Skeletal muscle cell (primary cell): ENCODE measurements around the gene NFS1.
"Not testable (repeated sequence)": the region's sequence is repeated elsewhere in the genome, so short reads cannot be mapped to it uniquely, and the experiment has no call there.

Experiments
- DNase-seq: peaks from one replicate; pipeline ENCODE4 v3.0.0-alpha.2; 2010; ENCODE audit warnings: low read depth
- H3K4me3 ChIP-seq: 2 replicates; pipeline ENCODE4 v1.5.1; 2011; ENCODE audit warnings: low read depth, mild to moderate bottlenecking, control low read depth, low read length, moderate library complexity

NFS1 gene

GRCh38 chr20:35699127-35699956 lies at the start of gene NFS1, which contains the start of gene ROMO1:
TSS of gene NFS1 (minus strand) at chr20:35699352. CDS start at chr20:35699288, 64 bp downstream.
TSS of gene ROMO1 (plus strand) at chr20:35699405. CDS start at chr20:35699633, 228 bp downstream.
- DNase-seq: peak; percentile 29
- peak within 1 kb of the TSS; percentile 98 for H3K4me3 ChIP-seq

GRCh38 chr20:35744492-35744841 lies 45.3 kb upstream of the NFS1 start:
- DNase-seq: not testable (repeated sequence)

GRCh38 chr20:35743693-35744491 lies 44.7 kb upstream of the NFS1 start:
- DNase-seq: no peak
- H3K4me3 ChIP-seq: no peak overlapping the region

More at GRCh38 chr20:35744492-35744841, 45.3 kb upstream of the NFS1 start:
- not testable (repeated sequence) for H3K4me3 ChIP-seq

GRCh38 chr20:35742741-35743523 lies 43.8 kb upstream of the NFS1 start:
- H3K4me3 ChIP-seq: peak overlapping the region; percentile 57
- no peak for DNase-seq

DNA sequence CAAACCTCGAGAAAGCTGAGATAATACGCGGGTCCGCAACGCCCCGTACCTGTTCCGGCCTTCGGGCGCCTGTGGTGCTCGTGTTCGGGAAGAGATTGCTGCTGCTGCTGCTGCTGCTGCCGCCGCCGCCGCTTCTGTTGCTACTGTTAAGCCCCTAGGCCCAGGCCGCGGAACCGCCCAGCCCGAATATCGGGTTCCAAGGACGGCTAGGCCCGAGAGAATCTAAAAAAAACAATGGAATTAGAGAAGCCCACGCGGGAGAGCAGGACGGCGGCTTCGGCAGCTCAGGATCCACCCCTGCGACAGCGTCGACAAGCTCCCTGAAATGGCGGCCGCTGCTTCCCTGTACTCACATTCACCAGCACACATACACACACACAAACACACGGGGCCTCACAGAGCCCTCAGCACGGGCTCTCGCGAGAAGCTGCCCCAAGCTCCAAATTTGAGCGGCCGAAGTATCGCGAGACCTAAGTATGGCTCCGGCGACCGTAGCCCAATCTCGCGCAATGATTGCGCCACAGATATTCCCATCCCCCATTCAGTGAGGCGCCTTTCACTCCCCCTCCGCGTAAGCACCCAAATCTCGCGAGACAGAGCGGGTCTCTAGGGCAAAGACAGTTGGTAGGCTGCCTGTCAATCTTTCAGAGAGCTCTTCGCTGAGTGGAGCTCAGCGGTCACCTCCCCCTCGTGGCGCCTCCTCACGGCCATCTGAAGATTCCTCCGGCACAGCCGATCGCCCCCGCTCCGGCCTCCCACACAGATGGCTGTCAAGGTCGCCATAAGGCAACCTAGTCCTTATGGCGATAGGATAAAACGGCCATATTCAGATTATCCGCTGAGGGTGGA lies 43.0 kb upstream of the NFS1 start, which contains the start of gene RBM39:
Gene RBM39, minus strand, starts transcription at position 369 of the 849 bp plus-strand sequence. CDS start 1,386 bp downstream, outside the sequence.
- H3K4me3 ChIP-seq: peak within 1 kb of the TSS; percentile 92
- DNase-seq: peak; percentile 100

- peak overlapping the region; percentile 92 for H3K4me3 ChIP-seq
- DNase-seq: no peak
These were observed 40.4 kb upstream of the NFS1 start for GRCh38 chr20:35739294-35740163.

DNA sequence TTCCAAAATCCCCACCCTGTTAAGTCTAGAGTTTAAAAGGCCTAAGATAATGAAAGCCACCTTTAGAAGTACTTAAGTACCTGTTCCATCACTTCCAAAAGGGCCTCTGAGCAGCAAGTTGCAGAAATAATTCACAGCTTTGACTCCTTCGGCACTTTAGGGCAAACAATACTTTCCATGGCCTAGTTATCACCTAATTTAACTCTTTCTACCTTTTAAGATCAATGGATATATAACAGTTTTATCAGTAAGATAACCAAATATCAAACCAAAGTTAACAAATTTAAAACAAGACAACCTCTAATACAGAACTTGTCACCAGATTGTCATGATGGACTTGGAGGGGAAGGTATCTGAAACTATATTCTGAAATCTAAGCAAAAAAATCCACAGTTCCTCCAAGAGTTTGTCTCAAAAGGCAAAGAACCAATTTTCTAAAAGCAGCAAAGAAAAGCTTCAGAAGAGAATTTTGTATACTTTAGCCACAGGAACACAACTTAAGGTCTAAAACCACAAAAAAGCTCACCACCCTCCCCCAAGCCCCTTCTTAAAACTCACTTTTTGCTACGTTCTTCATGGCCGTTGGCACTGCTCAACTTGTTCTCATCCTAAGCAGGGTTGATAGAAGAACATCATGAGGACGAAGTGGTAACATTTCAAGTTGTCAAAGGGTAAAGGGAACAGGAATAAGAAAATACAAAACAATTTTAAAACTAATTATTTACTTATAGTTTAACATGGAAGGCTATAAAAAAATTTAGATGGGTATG lies 39.4 kb upstream of the NFS1 start:
- no peak overlapping the region for H3K4me3 ChIP-seq
- no peak for DNase-seq

DNA sequence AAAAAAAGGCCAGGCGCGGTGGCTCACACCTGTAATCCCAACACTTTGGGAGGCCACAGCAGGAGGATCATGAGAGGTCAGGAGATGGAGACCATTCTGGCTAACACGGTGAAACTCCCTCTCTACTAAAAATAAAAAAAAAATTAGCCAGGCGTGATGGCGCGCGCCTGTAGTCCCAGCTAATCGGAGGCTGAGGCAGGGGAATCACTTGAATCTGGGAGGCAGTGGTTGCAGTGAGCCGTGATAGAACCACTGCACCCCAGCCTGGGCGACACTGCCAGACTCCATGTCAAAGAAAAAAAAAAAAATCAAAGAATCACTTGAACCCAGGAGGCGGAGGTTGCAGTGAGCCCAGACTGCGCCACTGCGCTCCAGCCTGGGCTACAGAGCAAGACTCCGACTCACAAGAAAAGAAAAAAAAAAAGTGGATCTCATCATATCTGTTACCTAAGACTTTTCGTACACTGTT lies 38.7 kb upstream of the NFS1 start:
- H3K4me3 ChIP-seq: no peak overlapping the region
- no peak for DNase-seq

DNA sequence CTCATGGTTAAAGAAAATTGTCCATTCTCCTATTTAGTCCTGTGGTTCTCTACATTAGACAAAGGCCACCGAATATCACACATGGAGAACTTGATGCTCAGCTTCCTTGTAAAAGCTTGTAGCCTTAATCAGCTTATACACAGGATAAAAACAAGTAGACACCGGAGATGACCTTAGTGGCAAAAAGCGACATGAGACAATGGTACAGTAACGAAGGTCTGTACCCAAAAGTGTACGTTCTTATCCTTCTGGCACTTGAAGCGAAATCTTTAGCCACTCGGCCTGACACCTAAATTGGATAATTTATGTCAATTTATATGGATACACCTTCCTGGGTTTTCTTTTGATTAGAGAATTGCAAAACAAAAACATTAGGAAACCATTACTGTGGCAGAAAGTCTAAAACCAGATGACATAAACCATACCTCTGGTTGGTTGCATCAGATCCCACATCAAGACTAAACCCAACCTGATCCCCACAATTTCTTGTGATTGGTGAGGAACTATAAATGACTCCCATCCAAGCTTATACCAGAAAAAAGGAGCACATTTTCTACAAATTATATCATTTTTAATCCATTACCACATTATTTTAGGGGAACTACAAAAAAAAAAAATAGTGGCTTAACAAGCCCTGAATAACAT lies 36.8 kb upstream of the NFS1 start:
- DNase-seq: no peak
- H3K4me3 ChIP-seq: no peak overlapping the region

DNA sequence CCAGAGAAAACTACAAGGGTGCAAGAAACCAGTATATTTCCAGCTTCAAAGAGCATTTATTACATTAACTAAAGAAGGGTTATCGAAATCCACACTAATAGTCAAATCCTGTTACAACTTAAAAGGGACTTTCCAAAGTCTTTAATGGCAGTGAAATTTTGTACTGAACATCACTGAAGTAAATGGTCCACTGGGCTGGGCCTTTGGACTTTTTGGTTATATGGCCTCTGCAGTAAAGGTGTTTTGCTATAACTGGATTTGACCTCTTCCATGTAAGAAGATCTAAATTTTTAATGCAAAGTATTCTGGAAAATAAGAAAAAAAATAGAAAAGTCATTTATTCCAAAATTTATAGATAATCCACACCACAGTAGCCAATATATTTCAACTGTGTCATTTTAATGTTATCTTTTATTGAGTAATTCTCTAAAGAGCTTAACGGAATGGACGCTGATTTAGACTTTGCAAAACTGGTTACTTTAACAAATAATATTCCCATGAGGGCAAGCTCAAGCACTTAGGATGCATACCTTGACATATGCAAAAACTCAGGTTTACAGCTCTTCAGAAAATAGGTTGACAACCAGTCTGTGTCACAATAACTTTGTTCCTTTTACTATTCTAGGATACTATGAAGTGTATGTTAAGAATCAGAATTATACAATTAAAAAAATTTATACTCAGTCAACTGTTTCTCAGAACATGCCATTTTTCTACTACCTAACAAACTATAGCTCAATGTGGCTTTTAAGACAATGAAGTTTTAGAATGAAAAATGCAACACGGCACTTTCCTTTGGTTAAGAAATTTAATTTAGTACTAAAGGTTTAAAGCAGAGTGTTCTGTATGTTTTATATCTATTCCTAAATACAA lies 35.9 kb upstream of the NFS1 start:
- no peak overlapping the region for H3K4me3 ChIP-seq
- no peak for DNase-seq

- no peak overlapping the region for H3K4me3 ChIP-seq
- no peak for DNase-seq
These were observed 35.2 kb upstream of the NFS1 start for GRCh38 chr20:35734374-35734773.

- no peak overlapping the region for H3K4me3 ChIP-seq
- DNase-seq: no peak
These were observed 33.5 kb upstream of the NFS1 start for GRCh38 chr20:35732644-35732982.

DNA sequence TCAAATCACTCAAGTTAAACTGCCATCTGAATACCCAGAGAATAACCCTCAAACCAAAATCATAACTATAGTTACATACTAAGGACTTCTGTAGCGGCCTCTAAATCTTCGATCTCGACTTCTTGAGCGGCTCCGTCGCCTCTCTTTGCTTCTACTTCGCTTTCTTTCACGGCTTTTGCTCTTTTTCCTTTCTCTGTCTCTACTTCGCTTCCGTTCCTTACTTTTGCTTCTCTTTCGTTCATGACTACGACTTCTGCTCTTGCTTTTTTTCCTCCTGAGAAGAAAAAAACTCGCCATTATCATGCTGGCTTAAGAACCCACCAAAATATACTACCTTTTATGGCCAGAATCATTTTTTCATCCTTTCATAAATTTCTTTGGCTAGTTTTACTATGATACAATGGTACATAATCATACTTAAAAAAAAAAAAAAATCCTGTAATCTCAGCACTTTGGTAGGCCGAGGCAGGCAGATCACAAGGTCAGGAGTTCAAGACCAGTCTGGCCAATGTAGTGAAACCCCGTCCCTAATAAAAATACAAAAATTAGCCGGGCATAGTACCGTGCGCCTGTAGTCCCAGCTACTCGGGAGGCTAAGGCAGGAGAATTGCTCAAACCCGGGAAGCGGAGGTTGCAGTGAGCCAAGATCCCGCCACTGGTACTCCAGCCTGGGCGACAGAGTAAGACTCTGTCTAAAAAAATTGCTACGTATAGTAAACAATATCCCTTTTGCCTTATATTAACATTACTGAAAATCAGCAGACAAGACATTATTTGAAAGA lies 32.9 kb upstream of the NFS1 start:
- H3K4me3 ChIP-seq: no peak overlapping the region
- DNase-seq: no peak

DNA sequence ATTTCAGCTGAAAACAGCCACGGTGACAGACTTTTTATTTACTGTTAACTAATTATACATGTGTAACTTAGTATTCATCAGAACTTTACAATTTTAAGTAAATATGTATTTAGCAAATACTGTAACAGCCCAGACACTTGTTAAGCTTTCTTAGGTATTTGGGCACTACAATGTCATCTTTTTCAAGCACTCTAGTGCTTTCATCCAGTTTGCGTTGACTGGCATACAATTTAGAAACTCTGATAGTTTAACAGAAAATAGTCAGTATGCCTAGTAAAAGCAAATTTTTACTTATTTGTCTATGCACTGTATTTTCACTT lies 32.3 kb upstream of the NFS1 start:
- no peak for DNase-seq
- no peak overlapping the region for H3K4me3 ChIP-seq
